ENCODE measurements around the gene PRSS36. TPM values are rescaled to one million over a fixed set of nuclear protein-coding genes. Genes with fewer than 3 reads are reported as not detected.

Gene PRSS36
- total and polyA plus RNA-seq, 9 of the 15 experiments (the other 6 are each of a cell fraction or from before 2014, with no cell fraction given): 0.09 to 1.2 (median 0.54) TPM; not detected in 2

DNA sequence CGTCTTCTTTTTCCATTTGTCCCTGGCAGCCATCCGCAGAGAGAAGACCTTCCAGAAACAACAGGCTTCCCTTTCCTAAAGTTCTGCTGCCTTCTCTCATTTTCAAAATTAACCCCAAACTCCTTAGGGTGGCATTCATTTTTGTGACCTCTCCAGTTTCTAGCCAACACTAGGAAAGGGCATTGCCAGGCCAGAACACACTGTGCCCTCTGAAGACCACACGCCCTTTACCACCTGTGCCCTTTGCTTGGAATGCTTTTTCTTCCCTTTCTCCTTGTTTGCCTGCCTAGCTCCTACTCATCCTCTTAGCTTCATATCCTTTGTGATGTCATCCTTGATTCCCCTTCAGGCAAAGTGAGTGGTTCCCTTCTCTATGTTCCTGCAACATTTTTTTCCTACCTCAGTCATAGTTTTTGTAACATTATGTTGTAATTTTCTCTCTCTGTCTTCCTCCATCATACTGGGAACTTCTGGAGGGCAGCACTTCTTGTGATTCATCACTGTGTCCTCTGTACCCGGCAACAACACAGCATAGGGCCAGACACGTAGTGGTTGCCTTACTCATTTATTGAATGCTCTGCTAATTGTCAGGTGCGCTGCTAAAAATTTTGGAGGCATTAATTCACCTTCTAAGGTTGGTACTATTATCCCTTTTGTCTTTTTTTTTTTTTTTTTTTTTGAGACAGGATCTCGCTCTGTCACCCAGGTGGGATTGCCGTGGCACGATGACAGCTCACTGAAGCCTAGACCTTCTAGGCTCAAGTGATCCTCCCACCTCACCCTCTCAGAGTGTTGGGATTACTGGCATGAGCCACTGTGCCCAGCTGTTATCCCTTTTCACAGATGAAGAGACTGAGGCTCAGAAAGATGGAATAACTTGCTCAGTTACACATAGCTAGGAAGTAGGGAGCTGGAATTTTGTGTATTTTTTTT lies 31.4 kb downstream of the PRSS36 start (continued):
- no peak for TF ChIP-seq MYC (IDR thresholded peaks at IDR 0.05; ENCODE audit: low read depth, low read length)
- no peak for TF ChIP-seq MYC (CRISPR knock-in tag; IDR thresholded peaks at IDR 0.05; ENCODE audit: borderline replicate concordance, low read depth)
- no peak for TF ChIP-seq ZFP30 (CRISPR knock-in tag; IDR thresholded peaks at IDR 0.05; ENCODE audit: borderline replicate concordance)
- 0 out of 4 replicates have a peak, but pooled peaks of 1 of the 2 experiments have one; percentile 3 for TF ChIP-seq FOXK2 (conservative IDR thresholded peaks at IDR 0.05 in 1 of 2, IDR thresholded peaks at IDR 0.05 in 1 of 2; ENCODE audit: low read depth in 2 of 2)
- TF ChIP-seq ARNT (IDR thresholded peaks at IDR 0.05): peak in 1 of 2 experiments; percentile 45; a peak in 1 of 4 replicates
- TF ChIP-seq NR2C2 (CRISPR knock-in tag; IDR thresholded peaks at IDR 0.05): no peak
- TF ChIP-seq NR2C2 (tag; IDR thresholded peaks at IDR 0.05): no peak
- no peak for TF ChIP-seq ELF2 (CRISPR knock-in tag; IDR thresholded peaks at IDR 0.05)
- TF ChIP-seq NFIX (CRISPR knock-in tag; IDR thresholded peaks at IDR 0.05; ENCODE audit: low read depth): no peak
- TF ChIP-seq CHCHD3 (CRISPR knock-in tag; IDR thresholded peaks at IDR 0.05): no peak
- TF ChIP-seq BRF1 (IDR thresholded peaks at IDR 0.05; ENCODE audit: borderline replicate concordance, extremely low read depth, insufficient read length): no peak
- no peak for TF ChIP-seq MAFK (IDR thresholded peaks at IDR 0.05; ENCODE audit: low read length)
- 0 out of 2 replicates have a peak, but pooled peaks have one; percentile 20 for TF ChIP-seq MTA3 (IDR thresholded peaks at IDR 0.05; ENCODE audit: borderline replicate concordance)
- no peak for TF ChIP-seq FOXA1 (IDR thresholded peaks at IDR 0.05; ENCODE audit: borderline replicate concordance)
- TF ChIP-seq HDAC3 (IDR thresholded peaks at IDR 0.05; ENCODE audit: borderline replicate concordance, partially characterized antibody): no peak
- no peak for TF ChIP-seq RB1 (IDR thresholded peaks at IDR 0.05; ENCODE audit: low read depth)
- no peak for TF ChIP-seq SAP30 (IDR thresholded peaks at IDR 0.05; ENCODE audit: borderline replicate concordance, insufficient read depth, low read depth, low read length, poor library complexity, severe bottlenecking)
- no peak for TF ChIP-seq MTA2 (IDR thresholded peaks at IDR 0.05; ENCODE audit: low read depth)
- TF ChIP-seq, protein P1, sequence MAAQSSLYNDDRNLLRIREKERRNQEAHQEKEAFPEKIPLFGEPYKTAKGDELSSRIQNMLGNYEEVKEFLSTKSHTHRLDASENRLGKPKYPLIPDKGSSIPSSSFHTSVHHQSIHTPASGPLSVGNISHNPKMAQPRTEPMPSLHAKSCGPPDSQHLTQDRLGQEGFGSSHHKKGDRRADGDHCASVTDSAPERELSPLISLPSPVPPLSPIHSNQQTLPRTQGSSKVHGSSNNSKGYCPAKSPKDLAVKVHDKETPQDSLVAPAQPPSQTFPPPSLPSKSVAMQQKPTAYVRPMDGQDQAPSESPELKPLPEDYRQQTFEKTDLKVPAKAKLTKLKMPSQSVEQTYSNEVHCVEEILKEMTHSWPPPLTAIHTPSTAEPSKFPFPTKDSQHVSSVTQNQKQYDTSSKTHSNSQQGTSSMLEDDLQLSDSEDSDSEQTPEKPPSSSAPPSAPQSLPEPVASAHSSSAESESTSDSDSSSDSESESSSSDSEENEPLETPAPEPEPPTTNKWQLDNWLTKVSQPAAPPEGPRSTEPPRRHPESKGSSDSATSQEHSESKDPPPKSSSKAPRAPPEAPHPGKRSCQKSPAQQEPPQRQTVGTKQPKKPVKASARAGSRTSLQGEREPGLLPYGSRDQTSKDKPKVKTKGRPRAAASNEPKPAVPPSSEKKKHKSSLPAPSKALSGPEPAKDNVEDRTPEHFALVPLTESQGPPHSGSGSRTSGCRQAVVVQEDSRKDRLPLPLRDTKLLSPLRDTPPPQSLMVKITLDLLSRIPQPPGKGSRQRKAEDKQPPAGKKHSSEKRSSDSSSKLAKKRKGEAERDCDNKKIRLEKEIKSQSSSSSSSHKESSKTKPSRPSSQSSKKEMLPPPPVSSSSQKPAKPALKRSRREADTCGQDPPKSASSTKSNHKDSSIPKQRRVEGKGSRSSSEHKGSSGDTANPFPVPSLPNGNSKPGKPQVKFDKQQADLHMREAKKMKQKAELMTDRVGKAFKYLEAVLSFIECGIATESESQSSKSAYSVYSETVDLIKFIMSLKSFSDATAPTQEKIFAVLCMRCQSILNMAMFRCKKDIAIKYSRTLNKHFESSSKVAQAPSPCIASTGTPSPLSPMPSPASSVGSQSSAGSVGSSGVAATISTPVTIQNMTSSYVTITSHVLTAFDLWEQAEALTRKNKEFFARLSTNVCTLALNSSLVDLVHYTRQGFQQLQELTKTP (IDR thresholded peaks at IDR 0.05; ENCODE audit: low read depth in 1 of 2, partially characterized antibody in 2 of 2): peak in 1 of 2 experiments; percentile 43
- no peak for TF ChIP-seq LEF1 (IDR thresholded peaks at IDR 0.05)
- no peak for TF ChIP-seq KAT8 (IDR thresholded peaks at IDR 0.05; ENCODE audit: low read depth)
- no peak for TF ChIP-seq PRMT5 (CRISPR knock-in tag; IDR thresholded peaks at IDR 0.05)
- peak; percentile 50 for TF ChIP-seq NKRF (IDR thresholded peaks at IDR 0.05; ENCODE audit: borderline replicate concordance)

All from K562 (cell line).